ENCODE results near the gene CHRM5.

The CHRM5 gene

GRCh38 chr15:34031987-34032760 is 63.9 kb downstream of the CHRM5 start:
- TF ChIP-seq, protein P1, sequence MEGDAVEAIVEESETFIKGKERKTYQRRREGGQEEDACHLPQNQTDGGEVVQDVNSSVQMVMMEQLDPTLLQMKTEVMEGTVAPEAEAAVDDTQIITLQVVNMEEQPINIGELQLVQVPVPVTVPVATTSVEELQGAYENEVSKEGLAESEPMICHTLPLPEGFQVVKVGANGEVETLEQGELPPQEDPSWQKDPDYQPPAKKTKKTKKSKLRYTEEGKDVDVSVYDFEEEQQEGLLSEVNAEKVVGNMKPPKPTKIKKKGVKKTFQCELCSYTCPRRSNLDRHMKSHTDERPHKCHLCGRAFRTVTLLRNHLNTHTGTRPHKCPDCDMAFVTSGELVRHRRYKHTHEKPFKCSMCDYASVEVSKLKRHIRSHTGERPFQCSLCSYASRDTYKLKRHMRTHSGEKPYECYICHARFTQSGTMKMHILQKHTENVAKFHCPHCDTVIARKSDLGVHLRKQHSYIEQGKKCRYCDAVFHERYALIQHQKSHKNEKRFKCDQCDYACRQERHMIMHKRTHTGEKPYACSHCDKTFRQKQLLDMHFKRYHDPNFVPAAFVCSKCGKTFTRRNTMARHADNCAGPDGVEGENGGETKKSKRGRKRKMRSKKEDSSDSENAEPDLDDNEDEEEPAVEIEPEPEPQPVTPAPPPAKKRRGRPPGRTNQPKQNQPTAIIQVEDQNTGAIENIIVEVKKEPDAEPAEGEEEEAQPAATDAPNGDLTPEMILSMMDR (IDR thresholded peaks at IDR 0.05; ENCODE audit: control insufficient read depth, extremely low read depth, insufficient read depth) = no peak
- DNase-seq (ENCODE audit: low read depth) = no peak
- H3K4me3 ChIP-seq (ENCODE audit: low read depth, low read length) = no peak overlapping the region

GRCh38 chr15:34038023-34038870 is 70.0 kb downstream of the CHRM5 start:
- TF ChIP-seq, protein P1 (IDR thresholded peaks at IDR 0.05; ENCODE audit: control insufficient read depth, extremely low read depth, insufficient read depth) = no peak

GRCh38 chr15:34038871-34039789 is 70.8 kb downstream of the CHRM5 start, which contains the start of gene AVEN:
Gene AVEN, minus strand, starts transcription at chr15:34039204. Its CDS starts 158 bp downstream, at chr15:34039046.
- peak within 1 kb of the TSS; percentile 85 for H3K4me3 ChIP-seq (ENCODE audit: low read depth, low read length)
- TF ChIP-seq, protein P1 (IDR thresholded peaks at IDR 0.05; ENCODE audit: control insufficient read depth, extremely low read depth, insufficient read depth) = no peak
- no peak for DNase-seq (ENCODE audit: low read depth)

More at GRCh38 chr15:34038023-34038870, 70.0 kb downstream of the CHRM5 start:
- peak; percentile 32 for DNase-seq (ENCODE audit: low read depth)
- H3K4me3 ChIP-seq (ENCODE audit: low read depth, low read length) = peak overlapping the region; percentile 85

DNA sequence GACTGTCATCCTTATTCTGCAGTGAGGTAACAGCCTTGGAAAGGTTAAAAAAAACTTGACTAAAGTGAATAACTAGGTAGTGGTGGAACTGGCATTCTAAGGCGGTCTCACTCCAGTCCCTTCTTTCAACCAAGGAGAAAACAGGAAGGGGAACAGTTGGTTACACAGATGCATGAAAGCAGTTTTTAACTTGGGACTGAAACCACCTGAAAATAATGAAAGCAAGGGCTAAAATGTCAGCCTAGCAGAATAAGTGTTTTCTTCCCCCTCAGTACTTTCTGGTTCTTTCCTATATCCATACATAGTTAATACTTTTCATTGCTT is 71.5 kb downstream of the CHRM5 start:
- DNase-seq (ENCODE audit: low read depth) = no peak
- TF ChIP-seq, protein P1 (IDR thresholded peaks at IDR 0.05; ENCODE audit: control insufficient read depth, extremely low read depth, insufficient read depth) = no peak
- H3K4me3 ChIP-seq (ENCODE audit: low read depth, low read length) = peak overlapping the region; percentile 85

DNA sequence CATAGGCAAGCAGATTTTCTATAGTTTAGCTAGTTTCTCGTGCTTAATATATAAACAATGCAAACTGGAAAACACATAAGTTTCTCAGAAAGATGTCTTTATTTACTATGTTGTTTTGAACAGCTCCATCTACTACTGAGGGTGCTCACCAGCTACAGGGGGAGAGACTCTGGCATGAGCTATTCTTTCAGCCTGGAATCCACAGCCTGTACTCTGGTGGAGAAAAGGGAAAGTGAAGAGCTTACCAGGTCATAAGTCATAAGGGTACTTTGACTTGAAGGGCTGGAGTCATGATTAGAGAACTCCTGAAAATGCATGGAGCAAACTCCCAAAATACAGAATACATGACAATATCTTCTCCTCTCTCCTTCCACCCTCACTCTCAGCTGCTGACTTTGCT is 75.1 kb downstream of the CHRM5 start:
- TF ChIP-seq, protein P1 (IDR thresholded peaks at IDR 0.05; ENCODE audit: control insufficient read depth, extremely low read depth, insufficient read depth) = no peak
- no peak for DNase-seq (ENCODE audit: low read depth)
- no peak overlapping the region for H3K4me3 ChIP-seq (ENCODE audit: low read depth, low read length)

DNA sequence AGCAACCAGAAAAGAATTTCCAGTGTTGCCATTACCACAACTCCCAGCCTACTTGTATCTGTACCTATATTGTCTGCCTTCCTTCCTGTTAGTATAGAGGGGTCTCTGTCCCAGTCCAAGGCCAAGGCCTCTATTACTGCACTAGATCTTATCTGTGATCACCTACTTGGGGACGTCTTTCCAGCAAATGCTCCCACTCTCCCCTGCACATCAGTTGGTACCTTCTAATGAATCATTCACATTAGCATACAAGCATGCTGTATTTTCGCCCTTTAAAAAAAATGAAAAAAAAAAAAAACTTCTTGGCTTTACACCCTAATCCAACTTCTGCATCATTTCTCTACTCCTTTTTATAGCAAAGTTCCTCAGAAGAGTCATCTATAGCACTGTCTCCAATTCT is 75.5 kb downstream of the CHRM5 start:
- TF ChIP-seq, protein P1 (IDR thresholded peaks at IDR 0.05; ENCODE audit: control insufficient read depth, extremely low read depth, insufficient read depth) = no peak
- no peak for DNase-seq (ENCODE audit: low read depth)
- H3K4me3 ChIP-seq (ENCODE audit: low read depth, low read length) = no peak overlapping the region
